Heart left ventricle (tissue), 13 donors: ENCODE results near the gene AMPD2.

Experiments used
- POLR2A ChIP-seq, 2 donors: fragments of 450-650 bp; IDR thresholded peaks; one replicate each; pipeline ENCODE4 v1.6.1; 2017; ENCODE audit warnings: antibody characterized with exemption in 2 of 2, mild to moderate bottlenecking in 2 of 2, moderate library complexity in 2 of 2
- TF ChIP-seq, protein P1 (sequence below), 12 donors: fragments of 200-600 bp; sonication (generic) in 4 of 12; IDR thresholded peaks; one replicate each; pipeline versions ENCODE4 v1.5.0 to v1.8.0; 2018 to 2022; ENCODE audit warnings: antibody characterized with exemption in 12 of 12, mild to moderate bottlenecking in 5 of 12
- donor health status: ischemic (EF 13 %, LVEDD 7.1; RV severe dilation, severe dysfunction).
- donor health status: DM: no; HTN: yes; CAD: no.
- donor health status: DM: no; HTN: no; CAD: no.
- donor health status: ischemic (EF 25% LVEDD 6.9; RV normal size, moderate dysfunction).
- donor health status: ischemic (EF 25% LVEDD 5.7; RV mildly dilated, moderate dysfunction).
- donor health status: ischemic (EF 35%, LVEDD 5.7; RV mildly dilated, moderate dysfunction).
- donor health status: nonischemic (EF 11% LVEDD 7.7; RV severe dilation, severe dysfunction).
- donor health status: DM: yes; HTN: yes; CAD: no.
- donor health status: PGD.
- donor health status: ischemic (EF 29% LVEDD 5.4; RV normal size, mild dysfunction).
- donor health status: nonischemic (EF 23%, LVEDD 6.1; RV moderate dilation, normal function).

DNA sequence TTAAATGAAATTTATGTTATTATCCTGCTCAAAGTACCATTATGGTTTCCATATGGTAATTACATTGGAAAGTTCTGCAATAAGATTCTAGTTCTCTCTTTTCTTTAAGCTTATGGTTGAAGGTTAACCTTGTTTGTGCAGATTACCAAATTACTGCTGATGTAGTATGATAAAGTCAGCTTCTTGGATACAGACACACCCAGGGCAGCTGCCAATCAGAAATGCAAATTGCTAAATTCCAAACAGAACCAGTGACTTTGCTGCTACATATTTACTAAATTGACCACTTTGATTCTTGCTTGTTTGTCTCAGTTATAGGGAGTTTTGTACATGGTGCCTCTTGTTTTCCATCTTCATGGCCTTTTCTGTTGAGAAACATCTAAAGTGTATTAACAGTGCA is 26.7 kb upstream of the AMPD2 start:
- TF ChIP-seq, protein P1, sequence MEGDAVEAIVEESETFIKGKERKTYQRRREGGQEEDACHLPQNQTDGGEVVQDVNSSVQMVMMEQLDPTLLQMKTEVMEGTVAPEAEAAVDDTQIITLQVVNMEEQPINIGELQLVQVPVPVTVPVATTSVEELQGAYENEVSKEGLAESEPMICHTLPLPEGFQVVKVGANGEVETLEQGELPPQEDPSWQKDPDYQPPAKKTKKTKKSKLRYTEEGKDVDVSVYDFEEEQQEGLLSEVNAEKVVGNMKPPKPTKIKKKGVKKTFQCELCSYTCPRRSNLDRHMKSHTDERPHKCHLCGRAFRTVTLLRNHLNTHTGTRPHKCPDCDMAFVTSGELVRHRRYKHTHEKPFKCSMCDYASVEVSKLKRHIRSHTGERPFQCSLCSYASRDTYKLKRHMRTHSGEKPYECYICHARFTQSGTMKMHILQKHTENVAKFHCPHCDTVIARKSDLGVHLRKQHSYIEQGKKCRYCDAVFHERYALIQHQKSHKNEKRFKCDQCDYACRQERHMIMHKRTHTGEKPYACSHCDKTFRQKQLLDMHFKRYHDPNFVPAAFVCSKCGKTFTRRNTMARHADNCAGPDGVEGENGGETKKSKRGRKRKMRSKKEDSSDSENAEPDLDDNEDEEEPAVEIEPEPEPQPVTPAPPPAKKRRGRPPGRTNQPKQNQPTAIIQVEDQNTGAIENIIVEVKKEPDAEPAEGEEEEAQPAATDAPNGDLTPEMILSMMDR (IDR thresholded peaks at IDR 0.05), result no peak
- TF ChIP-seq POLR2A (IDR thresholded peaks at IDR 0.05), result no peak
